Naive thymus-derived CD4-positive, alpha-beta T cell (primary cell): ENCODE measurements around the gene ZBTB17. TPM values are rescaled to one million over a fixed set of nuclear protein-coding genes. Genes with fewer than 3 reads are reported as not detected.

Experiments used
- ATAC-seq: fragments of 150-1000 bp; cut with Tn5 transposase; 2 replicates; pipeline ENCODE4 v1.10.0; 2021; ENCODE audit warnings: mild to moderate bottlenecking, moderate library complexity
- CTCF ChIA-PET: fragments of 350-600 bp; sonication (Branson Sonifier 250); formaldehyde crosslinking; loops from one replicate; lab custom pipeline; 2021; ENCODE audit warnings: antibody characterized with exemption; lab: Charles Lee
- POLR2A ChIA-PET: fragments of 350-600 bp; sonication (Branson Sonifier 250); formaldehyde crosslinking; loops from one replicate; lab custom pipeline; 2021; ENCODE audit warnings: antibody characterized with exemption, inconsistent platforms; lab: Charles Lee
- DNase-seq, 9 donors: peaks; one replicate each; pipeline versions ENCODE4 v3.0.0 to v3.0.0-alpha.2; 2020 to 2022; ENCODE audit warnings: mixed read lengths in 1 of 9
- H3K27ac ChIP-seq: one replicate; pipeline ENCODE4 v1.7.0; 2013; ENCODE audit warnings: mild to moderate bottlenecking, low read depth, low read length, moderate library complexity
- H3K27me3 ChIP-seq, 2 donors: one replicate each; pipeline ENCODE4 v1.7.0; 2013; ENCODE audit warnings: low read length in 2 of 2, mild to moderate bottlenecking in 2 of 2, moderate library complexity in 2 of 2; ENCODE audit not compliant: control insufficient read depth in 2 of 2, insufficient read depth in 2 of 2
- H3K36me3 ChIP-seq, 3 experiments: 1 replicate in 2 of 3; 2 replicates in 1 of 3; pipeline ENCODE4 v1.7.0; 2013; ENCODE audit warnings: low read length in 3 of 3, mild to moderate bottlenecking in 3 of 3, moderate library complexity in 1 of 3; ENCODE audit not compliant: insufficient read depth in 3 of 3, control insufficient read depth in 2 of 3
- H3K4me1 ChIP-seq, 2 donors: one replicate each; pipeline ENCODE4 v1.7.0; 2013; ENCODE audit warnings: low read length in 2 of 2, mild to moderate bottlenecking in 2 of 2, moderate library complexity in 1 of 2; ENCODE audit not compliant: control insufficient read depth in 2 of 2, insufficient read depth in 2 of 2
- H3K4me3 ChIP-seq: 2 replicates; pipeline ENCODE4 v1.7.0; 2013; ENCODE audit warnings: mild to moderate bottlenecking, low read length
- H3K9me3 ChIP-seq, 3 experiments: 1 replicate in 2 of 3; 2 replicates in 1 of 3; pipeline ENCODE4 v1.7.0; 2013; ENCODE audit warnings: low read length in 3 of 3; ENCODE audit not compliant: control insufficient read depth in 2 of 3
- H3K27ac Mint-ChIP-seq, 9 donors: one replicate each; pipeline ENCODE4 v1.8.0; 2020 to 2022; ENCODE audit warnings: mixed read lengths in 9 of 9, mild to moderate bottlenecking in 8 of 9, moderate library complexity in 5 of 9, inconsistent platforms in 2 of 9
- H3K27me3 Mint-ChIP-seq, 5 donors: one replicate each; pipeline ENCODE4 v1.8.0; 2021 to 2022; ENCODE audit warnings: mixed read lengths in 5 of 5, mild to moderate bottlenecking in 1 of 5
- H3K36me3 Mint-ChIP-seq, 5 donors: one replicate each; pipeline ENCODE4 v1.8.0; 2020 to 2022; ENCODE audit warnings: mixed read lengths in 5 of 5, mild to moderate bottlenecking in 3 of 5, inconsistent platforms in 1 of 5
- H3K4me1 Mint-ChIP-seq, 7 donors: one replicate each; pipeline ENCODE4 v1.8.0; 2020 to 2022; ENCODE audit warnings: mixed read lengths in 7 of 7, mild to moderate bottlenecking in 3 of 7, inconsistent platforms in 1 of 7
- H3K4me3 Mint-ChIP-seq, 10 donors: one replicate each; pipeline ENCODE4 v1.8.0; 2020 to 2022; ENCODE audit warnings: mild to moderate bottlenecking in 10 of 10, mixed read lengths in 10 of 10, moderate library complexity in 6 of 10, inconsistent platforms in 2 of 10
- H3K9me3 Mint-ChIP-seq, 11 donors: one replicate each; pipeline ENCODE4 v1.8.0; 2020 to 2022; ENCODE audit warnings: mixed read lengths in 11 of 11, mild to moderate bottlenecking in 4 of 11, inconsistent platforms in 1 of 11, moderate library complexity in 1 of 11
- intact Hi-C, 2 donors: fragments of 100-400 bp; cut with micrococcal nuclease; formaldehyde crosslinking; loops; one replicate each; pipeline ENCODE4 v1.15.1; 2023
- polyA plus RNA-seq, 2 donors: library from polyadenylated mRNA; unstranded; fragments of 300-500 nt; fragmentation: Illumina TruSeq; gene quantifications; one replicate each; pipeline ENCODE4 v1.2.3, GENCODE V29; 2021
- total RNA-seq, 6 experiments: library from RNA in 5 of 6; stranded (reverse) in 5 of 6; gene quantifications; 1 replicate in 5 of 6; 2 replicates in 1 of 6; pipeline ENCODE4 v1.2.3 and lab custom pipeline; 2021 to 2026

Gene ZBTB17
- total and polyA plus RNA-seq, 7 experiments from 2014 or later = 11.2 to 85.1 (median 63.5) TPM

DNA sequence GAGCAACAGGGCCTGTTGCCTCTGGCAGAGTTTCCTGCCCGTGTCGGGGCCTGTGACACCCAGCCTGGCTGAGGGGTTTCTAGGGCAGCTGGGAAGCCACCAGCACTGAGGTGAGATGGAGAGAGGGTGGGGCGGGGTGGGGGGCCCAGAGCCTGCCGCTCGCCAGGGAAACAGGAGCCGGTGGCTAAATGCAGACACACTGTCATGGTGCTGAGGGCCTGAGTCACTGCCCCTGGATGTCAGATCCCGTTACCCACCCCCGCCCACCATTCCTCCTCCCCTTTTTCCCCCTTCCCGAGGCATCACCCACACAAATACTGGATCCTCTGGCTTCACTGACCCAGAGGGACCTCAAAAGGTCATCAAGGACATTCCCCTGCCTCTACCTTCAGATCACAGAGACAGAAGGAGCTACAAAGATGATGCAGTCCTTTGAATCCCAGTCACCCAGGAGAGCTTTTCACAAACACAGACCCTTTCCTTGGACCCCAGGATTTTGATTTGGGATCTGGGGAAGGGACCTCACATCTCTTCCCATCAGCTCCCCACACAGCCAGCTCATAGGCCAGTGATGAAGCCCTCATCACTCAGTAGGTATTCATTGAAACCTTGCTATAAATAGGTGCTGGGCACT, 43.9 kb upstream of the ZBTB17 start:
- H3K27ac ChIP-seq = no peak overlapping the region
- H3K27me3 Mint-ChIP-seq = no peaks in the 10 kb centered on the region
- ChIA-PET CTCF (no interaction called here), POLR2A (no interaction called here)
- peaks cover 0 to 2% (median 0%) of the 10 kb centered on the region in 11 donors for H3K9me3 Mint-ChIP-seq
- no peak overlapping the region for H3K4me3 ChIP-seq
- no peaks in the 10 kb centered on the region for H3K4me1 Mint-ChIP-seq
- no peak for ATAC-seq
- H3K27me3 ChIP-seq = no peaks in the 10 kb centered on the region
- no peaks in the 10 kb centered on the region for H3K36me3 ChIP-seq
- no peak for DNase-seq
- H3K9me3 ChIP-seq = no peaks in the 10 kb centered on the region
- H3K4me3 Mint-ChIP-seq = no peak overlapping the region
- no peak overlapping the region for H3K27ac Mint-ChIP-seq
- no peaks in the 10 kb centered on the region for H3K36me3 Mint-ChIP-seq
- H3K4me1 ChIP-seq = no peaks in the 10 kb centered on the region
- intact Hi-C loops = no loop called here

- no peak for ATAC-seq
- ChIA-PET CTCF (interaction anchor here (0.6 kb wide), 1 partner anchor 405 kb away, joined by 3 read pairs; no protein-coding TSS in a partner anchor), POLR2A (interaction anchor here (0.6 kb wide), 1 partner anchor 334 kb away, joined by 3 read pairs; no protein-coding TSS in a partner anchor)
- H3K36me3 ChIP-seq = no peaks in the 10 kb centered on the region
- no peak overlapping the region for H3K27ac ChIP-seq
- H3K27me3 ChIP-seq = no peaks in the 10 kb centered on the region
- Mint-ChIP-seq H3K36me3 (no peaks in the 10 kb centered on the region), H3K4me1 (no peaks in the 10 kb centered on the region), H3K9me3 (peaks cover 0 to 2% (median 0%) of the 10 kb centered on the region in 11 donors), H3K27ac (peak overlapping the region in 1 of 9 donors; percentile 16), H3K4me3 (no peak overlapping the region), H3K27me3 (peaks cover 0 to 2% (median 0%) of the 10 kb centered on the region in 5 donors)
- H3K9me3 ChIP-seq = no peaks in the 10 kb centered on the region
- no peak overlapping the region for H3K4me3 ChIP-seq
- intact Hi-C loops = no loop called here
- DNase-seq = no peak
- H3K4me1 ChIP-seq = no peaks in the 10 kb centered on the region
Measured at GRCh38 chr1:16018749-16019643, 43.1 kb upstream of the ZBTB17 start.

DNA sequence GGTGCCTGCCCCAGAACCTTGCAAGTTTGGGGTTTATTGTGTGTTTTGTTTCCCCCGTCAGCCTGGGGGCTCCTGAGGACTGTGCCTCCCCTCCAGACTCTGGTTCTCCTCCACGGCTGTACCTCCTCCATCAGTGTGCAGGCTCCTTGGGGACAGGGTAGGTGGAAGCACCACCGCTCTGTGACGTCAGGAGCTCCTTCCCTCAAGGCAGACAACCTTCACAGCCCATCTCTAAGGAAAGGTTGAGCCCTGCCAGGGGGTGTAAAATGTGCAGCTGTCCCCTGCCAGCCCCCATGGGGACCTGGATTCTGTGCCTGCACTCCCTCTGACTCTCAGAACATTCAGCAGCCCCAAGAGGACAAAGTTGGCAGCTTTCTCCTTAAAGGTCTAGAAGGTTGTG, 42.4 kb upstream of the ZBTB17 start:
- H3K9me3 ChIP-seq = no peaks in the 10 kb centered on the region
- POLR2A ChIA-PET = no interaction called here
- no peaks in the 10 kb centered on the region for H3K4me1 ChIP-seq
- intact Hi-C loops = no loop called here
- no peaks in the 10 kb centered on the region for H3K36me3 ChIP-seq
- peaks cover 0 to 2% (median 0%) of the 10 kb centered on the region in 7 donors for H3K4me1 Mint-ChIP-seq
- peaks cover 0 to 2% (median 0%) of the 10 kb centered on the region in 11 donors for H3K9me3 Mint-ChIP-seq
- no peaks in the 10 kb centered on the region for H3K27me3 ChIP-seq
- H3K27ac Mint-ChIP-seq = no peak overlapping the region
- no peak overlapping the region for H3K4me3 Mint-ChIP-seq
- no peak overlapping the region for H3K4me3 ChIP-seq
- H3K27me3 Mint-ChIP-seq = peaks cover 0 to 7% (median 0%) of the 10 kb centered on the region in 5 donors
- DNase-seq (no peak), ATAC-seq (no peak)
- CTCF ChIA-PET = interaction anchor here (0.6 kb wide), 1 partner anchor 406 kb away, joined by 3 read pairs; no protein-coding TSS in a partner anchor
- no peaks in the 10 kb centered on the region for H3K36me3 Mint-ChIP-seq
- H3K27ac ChIP-seq = no peak overlapping the region

DNA sequence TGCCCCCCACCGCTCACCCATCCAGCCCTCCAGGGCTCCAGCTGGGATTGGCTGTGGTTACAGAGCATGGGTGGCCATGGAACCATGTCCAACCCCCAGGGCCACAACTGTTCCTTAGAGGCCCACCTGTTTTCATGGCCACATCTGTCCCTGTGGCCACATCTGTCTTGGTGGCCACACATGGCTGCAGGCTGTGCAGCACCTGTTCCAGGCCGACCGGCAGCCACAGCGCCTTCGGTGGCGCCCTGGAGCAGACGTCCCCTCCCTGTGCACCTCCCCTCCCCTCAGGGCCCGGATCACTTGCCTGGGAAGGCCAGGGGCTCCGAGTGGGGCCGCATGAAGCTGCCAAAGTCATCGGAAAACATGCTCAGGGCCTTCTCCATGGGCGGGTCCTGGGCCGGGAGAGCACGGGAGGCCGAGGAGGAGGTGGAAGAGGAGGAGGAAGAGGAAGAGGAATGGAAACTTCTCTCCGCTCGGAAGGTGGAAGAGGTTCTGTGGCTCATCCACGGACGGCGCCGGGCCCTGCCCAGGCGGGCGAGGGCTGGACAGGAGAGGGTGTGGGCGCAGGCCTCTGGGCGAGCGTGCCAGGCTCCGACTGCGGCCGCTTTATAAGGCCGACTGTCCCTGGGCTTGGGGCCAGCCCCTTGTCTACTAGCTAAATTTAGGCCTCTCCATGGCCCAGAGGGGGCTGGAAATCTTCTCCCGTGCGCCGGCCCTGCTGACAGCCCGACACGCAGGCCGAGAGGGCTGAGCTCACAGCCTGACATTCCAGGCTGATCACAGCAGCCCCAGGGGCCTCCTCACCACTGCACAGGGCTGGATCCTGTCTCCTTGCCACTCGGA, 41.8 kb upstream of the ZBTB17 start, which contains the start of gene HSPB7:
HSPB7 (minus strand) TSS at position 583 of the 843 bp plus-strand sequence; CDS start at position 503, 80 bp downstream.
- Histone ChIP-seq H3K27me3 (no peaks in the 10 kb centered on the region), H3K4me1 (peaks cover 0 to 2% of the 10 kb centered on the region in 2 donors), H3K4me3 (no peak within 1 kb of the TSS), H3K9me3 (no peaks in the 10 kb centered on the region), H3K27ac (no peak within 1 kb of the TSS), H3K36me3 (no peaks in the 10 kb centered on the region)
- Mint-ChIP-seq H3K27ac (no peak within 1 kb of the TSS), H3K4me1 (peaks cover 0 to 2% (median 0%) of the 10 kb centered on the region in 7 donors), H3K27me3 (peaks cover 0 to 7% (median 0%) of the 10 kb centered on the region in 5 donors), H3K4me3 (no peak within 1 kb of the TSS), H3K36me3 (no peaks in the 10 kb centered on the region), H3K9me3 (peaks cover 0 to 2% (median 0%) of the 10 kb centered on the region in 11 donors)
- ATAC-seq (no peak), DNase-seq (no peak)
- intact Hi-C loops = no loop called here
- POLR2A ChIA-PET = interaction anchor here (0.5 kb wide), 1 partner anchor 916 kb away, joined by 3 read pairs; no protein-coding TSS in a partner anchor
- CTCF ChIA-PET = no interaction called here

GRCh38 chr1:16017076-16017460, 41.2 kb upstream of the ZBTB17 start:
- DNase-seq (no peak), ATAC-seq (no peak)
- POLR2A ChIA-PET = interaction anchor here (0.6 kb wide), 1 partner anchor 82 kb away, joined by 3 read pairs; no protein-coding TSS in a partner anchor
- H3K4me3 ChIP-seq = no peak overlapping the region
- H3K27ac Mint-ChIP-seq = no peak overlapping the region
- H3K4me1 Mint-ChIP-seq = peaks cover 0 to 8% (median 5%) of the 10 kb centered on the region in 7 donors
- no peaks in the 10 kb centered on the region for H3K27me3 ChIP-seq
- peaks cover 0 to 2% (median 0%) of the 10 kb centered on the region in 11 donors for H3K9me3 Mint-ChIP-seq
- intact Hi-C loops = no loop called here
- no peaks in the 10 kb centered on the region for H3K36me3 Mint-ChIP-seq
- peaks cover 0 to 7% (median 0%) of the 10 kb centered on the region in 5 donors for H3K27me3 Mint-ChIP-seq
- no peaks in the 10 kb centered on the region for H3K9me3 ChIP-seq
- CTCF ChIA-PET = no interaction called here
- peaks cover 0 to 6% of the 10 kb centered on the region in 2 donors for H3K4me1 ChIP-seq
- H3K27ac ChIP-seq = no peak overlapping the region
- no peaks in the 10 kb centered on the region for H3K36me3 ChIP-seq
- H3K4me3 Mint-ChIP-seq = no peak overlapping the region
